HepG2 (cell line): ENCODE measurements around the gene SERTAD2. TPM values are rescaled to one million over a fixed set of nuclear protein-coding genes. Genes with fewer than 3 reads are reported as not detected.

Source experiments
- ATF1 ChIP-seq: IDR thresholded peaks from 2 replicates; pipeline ENCODE4 v1.6.1; 2016; ENCODE audit warnings: mild to moderate bottlenecking, control low read depth
- DZIP1 ChIP-seq: sonication (generic); formaldehyde crosslinking; IDR thresholded peaks from 2 replicates; pipeline ENCODE4 v1.5.0; 2020; ENCODE audit warnings: mild to moderate bottlenecking, missing genetic modification reagents
- GLI4 ChIP-seq: sonication (generic); formaldehyde crosslinking; IDR thresholded peaks from 2 replicates; pipeline ENCODE4 v1.5.1; 2020; ENCODE audit warnings: missing genetic modification reagents, mild to moderate bottlenecking, moderate library complexity, borderline replicate concordance
- KDM6A ChIP-seq: IDR thresholded peaks from 2 replicates; pipeline ENCODE4 v1.6.1; 2016; ENCODE audit warnings: low read depth
- NAIF1 ChIP-seq: sonication (generic); formaldehyde crosslinking; IDR thresholded peaks from 2 replicates; pipeline ENCODE4 v1.5.0; 2020; ENCODE audit warnings: mild to moderate bottlenecking, missing genetic modification reagents, borderline replicate concordance
- PLRG1 ChIP-seq: fragments of 450-650 bp; conservative IDR thresholded peaks from 2 replicates; pipeline ENCODE4 v1.6.1; 2016
- RFX5 ChIP-seq: IDR thresholded peaks from 2 replicates; pipeline ENCODE4 v1.6.1; 2011; ENCODE audit warnings: low read depth, low read length, improper control_type of control experiment
- SKIL ChIP-seq: sonication (generic); formaldehyde crosslinking; IDR thresholded peaks from 2 replicates; pipeline ENCODE4 v1.8.0; 2022; ENCODE audit warnings: missing genetic modification reagents, mild to moderate bottlenecking, moderate library complexity, borderline replicate concordance
- SRSF4 ChIP-seq: fragments of 200-400 bp; formaldehyde crosslinking; IDR thresholded peaks from one replicate; pipeline ENCODE4 v1.6.1; 2018; ENCODE audit warnings: mild to moderate bottlenecking, low read depth, low read length, moderate library complexity; ENCODE audit not compliant: poor library complexity, severe bottlenecking
- STAG1 ChIP-seq: sonication (generic); formaldehyde crosslinking; IDR thresholded peaks from 2 replicates; pipeline ENCODE4 v1.4.0; 2020; ENCODE audit warnings: missing genetic modification reagents
- ZBTB3 ChIP-seq: sonication (generic); formaldehyde crosslinking; IDR thresholded peaks from 2 replicates; pipeline ENCODE4 v1.4.0; 2020; ENCODE audit warnings: low read depth, mild to moderate bottlenecking, moderate library complexity, missing genetic modification reagents, borderline replicate concordance
- ZFAT ChIP-seq: sonication (generic); formaldehyde crosslinking; conservative IDR thresholded peaks from 2 replicates; pipeline ENCODE4 v1.8.1; 2023; ENCODE audit warnings: missing genetic modification reagents, inconsistent platforms
- ZNF232 ChIP-seq: sonication (generic); formaldehyde crosslinking; IDR thresholded peaks from 2 replicates; pipeline ENCODE4 v1.4.0; 2020; ENCODE audit warnings: missing genetic modification reagents, borderline replicate concordance
- ZNF354B ChIP-seq: sonication (generic); formaldehyde crosslinking; IDR thresholded peaks from 2 replicates; pipeline ENCODE4 v1.8.0; 2022; ENCODE audit warnings: mild to moderate bottlenecking, missing genetic modification reagents
- ZNF704 ChIP-seq: sonication (generic); formaldehyde crosslinking; IDR thresholded peaks from 2 replicates; pipeline ENCODE4 v1.8.1; 2023; ENCODE audit warnings: mild to moderate bottlenecking, inconsistent platforms, moderate library complexity, missing genetic modification reagents, borderline replicate concordance
- ZNF839 ChIP-seq: sonication (generic); formaldehyde crosslinking; IDR thresholded peaks from 2 replicates; pipeline ENCODE4 v1.4.0; 2020; ENCODE audit warnings: missing genetic modification reagents, mild to moderate bottlenecking, borderline replicate concordance
- polyA plus RNA-seq, 8 experiments: library from polyadenylated mRNA; depleted of rRNA in 3 of 8; stranded (reverse) in 7 of 8; unstranded in 1 of 8; fragments of >200 nt; fragmentation: Illumina TruSeq in 4 of 8; extraction: Trizol in 4 of 8; gene quantifications; 2 replicates each; pipeline versions ENCODE4 v1.2.1 to v1.2.3, GENCODE V29; 2011 to 2016; ENCODE audit warnings: low read depth in 4 of 8, missing spikeins in 1 of 8, mixed read lengths in 1 of 8; ENCODE audit not compliant: insufficient read depth in 1 of 8
- total RNA-seq, 5 experiments: library from RNA; depleted of rRNA; stranded (reverse); fragments of >200 nt; fragmentation: Illumina TruSeq; extraction: Trizol; gene quantifications; 2 replicates each; pipeline ENCODE4 v1.2.3, GENCODE V29; 2016; ENCODE audit warnings: low read depth in 1 of 5
- TF ChIP-seq, protein P1 (sequence below): sonication (generic); formaldehyde crosslinking; IDR thresholded peaks from 2 replicates; pipeline ENCODE4 v1.4.0; 2020; ENCODE audit warnings: missing genetic modification reagents, mild to moderate bottlenecking, borderline replicate concordance
- TF ChIP-seq, protein P2 (sequence below): sonication (generic); formaldehyde crosslinking; IDR thresholded peaks from 2 replicates; pipeline ENCODE4 v1.5.0; 2020; ENCODE audit warnings: mild to moderate bottlenecking, low read depth, missing genetic modification reagents, borderline replicate concordance

The SERTAD2 gene
- total and polyA plus RNA-seq, 2 of the 13 experiments (the other 11 are each of a cell fraction or from before 2014, with no cell fraction given) = 6.7 to 22.6 TPM

DNA sequence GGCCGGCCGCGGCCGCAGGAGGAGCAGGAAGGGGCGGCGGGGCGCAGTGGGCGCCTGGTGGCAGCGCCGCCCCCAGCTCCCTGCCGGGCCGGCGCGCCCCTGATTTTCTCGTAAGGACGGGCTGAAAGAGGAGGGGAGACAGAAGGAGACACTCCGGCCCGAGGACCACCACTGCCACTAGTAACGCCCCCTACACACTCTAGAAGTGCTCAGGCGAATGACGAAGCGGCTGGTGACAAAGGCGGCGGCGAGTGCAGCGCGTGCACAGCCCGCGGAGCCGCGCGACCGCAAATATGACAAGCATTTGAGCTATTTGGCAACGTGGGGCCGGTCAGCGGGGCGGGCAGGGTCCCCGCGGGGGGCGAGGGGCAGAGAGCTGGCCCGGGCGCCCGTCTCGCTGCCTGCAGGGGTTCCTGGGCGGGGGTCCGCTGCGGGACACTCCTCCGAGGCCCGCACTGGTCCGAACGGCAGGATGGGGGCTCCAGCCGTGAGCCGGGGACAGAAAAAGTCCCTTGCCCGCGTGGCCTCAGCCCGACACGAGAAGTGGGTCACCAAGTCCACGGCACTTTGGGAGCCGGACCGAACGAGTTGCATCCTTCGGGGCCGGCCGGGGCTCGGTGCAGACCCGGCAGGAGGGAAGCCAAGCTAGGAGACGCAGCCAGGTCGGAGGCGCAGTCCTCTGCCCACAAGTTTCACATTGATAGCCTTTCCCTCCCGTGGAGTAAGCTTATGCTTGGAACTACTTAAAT, 524 bp upstream of the SERTAD2 start (continued):
- no peak for TF ChIP-seq ZNF704 (CRISPR knock-in tag)
- TF ChIP-seq SKIL (CRISPR knock-in tag) = peak; percentile 76
- TF ChIP-seq SRSF4 = no peak
- TF ChIP-seq NAIF1 = no peak; the same call in 1 of the 2 replicates
- TF ChIP-seq RFX5 = no peak
- 0 out of 2 replicates have a peak, but pooled peaks have one; percentile 53 for TF ChIP-seq ZBTB3
- no peak for TF ChIP-seq PLRG1
- no peak for TF ChIP-seq ATF1
- TF ChIP-seq ZFAT (CRISPR knock-in tag) = no peak
- TF ChIP-seq, protein P1, sequence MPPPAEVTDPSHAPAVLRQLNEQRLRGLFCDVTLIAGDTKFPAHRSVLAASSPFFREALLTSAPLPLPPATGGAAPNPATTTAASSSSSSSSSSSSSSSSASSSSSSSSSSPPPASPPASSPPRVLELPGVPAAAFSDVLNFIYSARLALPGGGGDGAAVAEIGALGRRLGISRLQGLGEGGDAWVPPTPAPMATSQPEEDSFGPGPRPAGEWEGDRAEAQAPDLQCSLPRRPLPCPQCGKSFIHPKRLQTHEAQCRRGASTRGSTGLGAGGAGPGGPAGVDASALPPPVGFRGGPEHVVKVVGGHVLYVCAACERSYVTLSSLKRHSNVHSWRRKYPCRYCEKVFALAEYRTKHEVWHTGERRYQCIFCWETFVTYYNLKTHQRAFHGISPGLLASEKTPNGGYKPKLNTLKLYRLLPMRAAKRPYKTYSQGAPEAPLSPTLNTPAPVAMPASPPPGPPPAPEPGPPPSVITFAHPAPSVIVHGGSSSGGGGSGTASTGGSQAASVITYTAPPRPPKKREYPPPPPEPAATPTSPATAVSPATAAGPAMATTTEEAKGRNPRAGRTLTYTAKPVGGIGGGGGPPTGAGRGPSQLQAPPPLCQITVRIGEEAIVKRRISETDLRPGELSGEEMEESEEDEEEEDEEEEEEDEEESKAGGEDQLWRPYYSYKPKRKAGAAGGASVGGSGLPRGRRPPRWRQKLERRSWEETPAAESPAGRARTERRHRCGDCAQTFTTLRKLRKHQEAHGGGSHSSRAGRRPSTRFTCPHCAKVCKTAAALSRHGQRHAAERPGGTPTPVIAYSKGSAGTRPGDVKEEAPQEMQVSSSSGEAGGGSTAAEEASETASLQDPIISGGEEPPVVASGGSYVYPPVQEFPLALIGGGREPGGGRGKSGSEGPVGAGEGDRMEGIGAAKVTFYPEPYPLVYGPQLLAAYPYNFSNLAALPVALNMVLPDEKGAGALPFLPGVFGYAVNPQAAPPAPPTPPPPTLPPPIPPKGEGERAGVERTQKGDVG (CRISPR knock-in tag) = 0 out of 2 replicates have a peak, but pooled peaks have one; percentile 50
- no peak for TF ChIP-seq ZNF839 (CRISPR knock-in tag)
- TF ChIP-seq GLI4 = peak; percentile 90; the same call in 1 of the 2 replicates
- no peak for TF ChIP-seq KDM6A (CRISPR knock-in tag)
- TF ChIP-seq STAG1 (CRISPR knock-in tag) = peak; percentile 2; the same call in 1 of the 2 replicates
- TF ChIP-seq DZIP1 (CRISPR knock-in tag) = no peak; the same call in 1 of the 2 replicates
- TF ChIP-seq ZNF354B (CRISPR knock-in tag) = no peak
- TF ChIP-seq ZNF232 (CRISPR knock-in tag) = peak; percentile 70; the same call in 1 of the 2 replicates
- TF ChIP-seq, protein P2, sequence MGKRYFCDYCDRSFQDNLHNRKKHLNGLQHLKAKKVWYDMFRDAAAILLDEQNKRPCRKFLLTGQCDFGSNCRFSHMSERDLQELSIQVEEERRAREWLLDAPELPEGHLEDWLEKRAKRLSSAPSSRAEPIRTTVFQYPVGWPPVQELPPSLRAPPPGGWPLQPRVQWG (CRISPR knock-in tag) = no peak
